NCI-H1048 (cell line): ENCODE results near the gene ARHGAP6.
"Not testable (repeated sequence)": the region's sequence is repeated elsewhere in the genome, so short reads cannot be mapped to it uniquely, and the experiment has no call there.

ENCODE experiments used
- DNase-seq: peaks from one replicate; lab custom pipeline; 2025; lab: John Stamatoyannopoulos, UW

The ARHGAP6 gene

DNA sequence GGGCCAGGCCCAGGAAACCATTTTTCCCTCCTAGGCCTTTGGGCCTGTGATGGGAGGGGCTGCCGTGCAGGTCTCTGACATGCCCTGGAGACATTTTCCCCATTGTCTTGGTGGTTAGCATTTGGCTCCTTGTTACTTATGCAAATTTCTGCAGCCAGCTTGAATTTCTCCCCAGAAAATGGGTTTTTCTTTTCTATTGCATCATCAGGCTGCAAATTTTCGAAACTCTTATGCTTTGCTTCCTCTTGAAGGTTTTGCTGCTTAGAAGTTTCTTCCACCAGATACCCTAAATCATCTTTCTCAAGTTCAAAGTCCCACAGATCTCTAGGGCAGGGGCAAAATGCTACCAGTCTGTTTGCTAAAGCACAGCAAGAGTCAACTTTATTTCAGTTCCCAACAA, 430.3 kb downstream of the ARHGAP6 start:
- not testable (repeated sequence) for DNase-seq

DNA sequence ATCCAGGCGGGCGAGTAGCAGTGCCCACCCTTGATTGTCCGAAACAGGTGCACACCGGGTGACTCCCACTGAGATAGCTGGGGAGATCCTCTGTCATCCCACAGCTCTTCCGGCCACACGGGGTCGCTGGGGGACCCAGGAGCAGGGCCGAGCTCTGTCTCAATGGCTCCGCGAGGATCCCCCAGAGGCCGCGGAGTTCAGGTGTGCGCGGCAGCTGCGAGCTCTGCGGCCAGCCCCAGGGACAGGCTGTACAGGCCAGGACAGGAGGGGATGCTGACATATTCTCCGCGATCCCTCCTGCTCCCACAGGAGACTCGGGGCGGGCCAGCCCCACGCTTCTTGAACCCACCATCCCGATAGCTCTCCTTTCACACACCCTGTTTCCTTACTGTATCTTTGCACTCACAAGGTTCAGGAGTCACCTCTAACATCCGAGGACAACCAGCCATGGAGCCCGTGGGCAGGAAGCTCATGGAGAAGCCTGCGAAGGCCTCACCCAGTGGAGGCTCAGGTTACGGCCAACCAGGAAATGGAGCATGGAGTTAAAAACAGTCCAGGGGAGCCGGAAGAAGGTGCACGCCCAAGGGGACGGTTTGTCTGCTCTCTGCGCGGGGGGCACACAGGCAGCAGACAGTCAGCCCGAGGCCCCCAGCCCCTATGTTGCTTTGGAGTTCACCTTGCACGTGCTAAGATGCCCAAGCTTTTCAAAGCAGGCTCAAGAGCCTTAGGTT, 450.4 kb downstream of the ARHGAP6 start:
- DNase-seq: no peak

- DNase-seq: no peak
Measured at GRCh38 chrX:11214346-11215190, 451.2 kb downstream of the ARHGAP6 start.

DNA sequence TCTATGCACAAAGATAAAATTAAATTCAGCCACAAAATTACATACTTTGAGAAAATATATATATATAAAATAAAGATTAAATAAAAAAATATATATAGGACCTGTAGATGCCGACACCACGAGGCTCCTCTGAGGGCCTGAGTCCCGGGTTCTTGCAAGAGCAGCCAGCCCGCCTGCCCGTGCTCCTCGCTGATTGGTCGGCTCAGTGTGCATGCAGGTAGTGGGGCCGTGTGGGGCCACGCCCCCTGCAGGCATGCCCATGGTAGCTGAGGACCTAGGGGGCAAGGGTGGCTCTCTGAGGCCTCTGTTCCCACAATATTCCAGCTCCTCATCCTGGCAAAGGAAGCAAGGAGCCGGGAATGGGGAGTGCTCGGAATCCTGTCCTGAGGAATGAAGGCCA, 453.0 kb downstream of the ARHGAP6 start:
- no peak for DNase-seq

GRCh38 chrX:11210415-11210801, 455.3 kb downstream of the ARHGAP6 start:
- no peak for DNase-seq

GRCh38 chrX:11209798-11210414, 455.8 kb downstream of the ARHGAP6 start:
- DNase-seq: no peak

- no peak for DNase-seq
Measured at GRCh38 chrX:11206716-11207115, 459.0 kb downstream of the ARHGAP6 start.

DNA sequence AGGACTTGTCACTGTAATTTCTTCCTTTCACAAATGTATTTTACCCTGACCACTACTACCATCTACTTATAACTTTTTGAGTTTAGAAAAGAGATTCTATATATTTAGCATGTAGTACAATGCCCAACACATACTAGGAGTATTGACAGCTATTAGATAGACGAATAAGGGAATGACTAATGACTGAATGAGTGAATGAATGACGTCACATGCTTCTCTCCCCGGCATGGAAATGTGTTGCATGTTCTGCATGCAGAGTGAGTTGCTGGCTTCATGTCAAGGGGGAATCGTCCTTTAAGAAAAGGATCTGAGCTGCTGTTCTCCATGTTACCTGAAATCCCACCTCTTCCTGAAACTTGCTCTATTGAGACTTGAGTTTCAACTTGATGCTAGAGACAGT, 459.9 kb downstream of the ARHGAP6 start:
- DNase-seq: no peak

DNA sequence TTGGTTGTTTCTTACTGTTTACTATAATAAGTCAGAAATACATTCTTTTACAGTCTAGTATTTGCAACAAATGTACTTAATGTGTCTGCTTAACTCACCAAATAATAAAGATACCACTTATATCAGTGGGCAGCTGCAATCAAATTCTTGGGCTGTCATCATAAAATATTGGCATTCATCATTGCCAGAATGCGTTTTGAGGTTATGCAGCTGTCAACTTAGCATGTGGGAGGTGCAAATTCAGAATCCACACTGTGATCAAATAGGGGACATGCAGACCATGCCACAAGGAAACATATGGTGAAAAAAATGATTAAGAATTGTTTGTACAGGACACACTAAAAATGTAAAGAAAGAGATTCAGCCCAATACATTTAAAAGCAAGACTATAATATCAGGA, 468.0 kb downstream of the ARHGAP6 start:
- DNase-seq: no peak

GRCh38 chrX:11196476-11196875, 469.2 kb downstream of the ARHGAP6 start:
- DNase-seq: no peak

- no peak for DNase-seq
Measured at GRCh38 chrX:11193035-11193469, 472.7 kb downstream of the ARHGAP6 start.

DNA sequence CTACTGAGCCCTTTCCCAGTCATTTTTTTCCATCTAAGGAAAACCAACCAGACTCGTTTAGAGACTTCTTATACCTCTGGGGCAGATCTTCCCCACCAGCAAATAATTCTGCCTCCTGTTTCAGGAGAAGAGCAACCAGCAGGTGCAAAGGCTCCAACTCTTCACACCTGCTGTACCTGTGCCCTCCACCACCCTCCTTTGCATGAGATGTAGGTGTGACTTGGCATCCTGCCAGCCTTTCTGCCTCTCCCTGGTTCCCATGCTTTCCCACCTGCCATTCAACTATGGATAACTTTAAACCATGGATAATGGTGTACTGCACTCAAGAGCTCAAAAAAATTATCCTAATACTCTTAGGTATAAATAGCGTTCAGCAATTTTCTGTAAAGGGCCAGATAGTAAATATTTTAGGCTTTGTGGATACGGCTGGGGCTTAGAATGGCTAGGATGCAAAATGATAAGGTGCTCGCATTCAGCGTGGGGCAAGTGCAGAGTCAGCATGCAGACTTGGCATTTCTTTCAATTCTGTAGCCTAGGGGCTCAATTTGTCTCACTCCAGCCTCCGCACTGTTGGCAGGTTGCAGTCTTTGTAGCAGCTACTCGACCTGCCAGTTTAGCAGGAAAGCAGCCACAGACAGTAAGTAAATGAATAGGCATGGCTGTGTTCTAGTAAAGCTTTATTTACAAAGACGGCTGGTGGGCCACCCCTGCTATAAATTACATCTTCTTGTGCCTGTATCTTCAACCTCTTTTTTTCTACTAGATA, 474.8 kb downstream of the ARHGAP6 start:
- DNase-seq: peak; percentile 25

DNA sequence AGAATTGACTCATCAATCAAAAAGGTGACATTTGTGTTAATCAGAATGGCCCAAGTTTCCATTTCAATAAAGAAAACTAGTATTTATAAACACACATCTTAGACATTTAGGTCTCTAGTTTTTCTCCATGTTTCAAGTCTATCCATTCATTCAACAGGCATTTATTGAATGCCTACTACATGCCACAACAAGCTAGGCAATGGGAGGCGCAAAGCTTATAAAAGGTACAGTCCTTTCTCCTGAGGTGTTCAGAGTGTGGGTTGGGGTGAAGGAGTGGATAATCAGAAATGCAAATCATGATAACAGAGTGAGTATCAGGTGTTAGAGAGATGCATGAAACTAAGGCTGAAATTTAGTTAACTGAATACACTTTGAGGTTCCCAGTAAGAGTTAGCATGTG, 476.6 kb downstream of the ARHGAP6 start:
- DNase-seq: no peak

DNA sequence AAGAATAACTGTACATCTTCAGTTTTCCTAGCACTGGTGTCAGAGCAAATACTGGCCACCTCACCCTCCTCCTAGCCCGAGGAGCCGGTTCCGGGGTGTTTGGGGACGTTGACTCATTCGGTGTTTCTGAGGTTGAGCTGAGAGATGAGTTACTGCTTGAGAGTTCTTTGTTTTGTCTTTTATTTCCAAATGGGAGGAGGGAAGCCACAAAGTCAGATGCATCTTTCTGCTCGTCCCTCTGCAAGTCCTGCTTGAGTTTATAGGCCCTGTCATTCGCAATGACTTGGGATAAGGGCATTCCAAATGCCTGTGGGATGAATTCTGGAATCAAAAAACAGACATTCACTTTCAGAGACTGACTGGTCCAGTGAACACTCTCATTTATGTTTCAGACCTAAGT, 477.1 kb downstream of the ARHGAP6 start:
- no peak for DNase-seq

- no peak for DNase-seq
Measured at GRCh38 chrX:11187001-11187400, 478.7 kb downstream of the ARHGAP6 start.

DNA sequence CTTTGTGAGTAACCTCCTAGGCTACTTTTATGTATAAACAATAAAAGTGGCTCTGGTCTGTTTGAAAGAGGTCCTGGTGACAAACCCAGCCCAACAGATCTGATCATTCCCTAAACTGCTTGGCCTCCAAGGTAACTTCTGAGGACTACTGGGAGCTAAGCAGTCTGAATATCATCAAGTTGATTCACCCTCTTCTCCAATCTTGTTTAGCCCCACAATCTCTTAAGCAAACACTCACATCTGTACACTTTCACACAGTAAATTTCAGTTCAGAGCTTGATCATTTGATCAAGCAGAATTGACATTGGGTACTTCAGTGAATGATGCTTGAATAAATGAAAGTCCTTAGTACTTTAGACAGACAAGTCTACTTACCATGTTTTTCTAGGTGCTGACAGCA, 479.9 kb downstream of the ARHGAP6 start:
- no peak for DNase-seq

DNA sequence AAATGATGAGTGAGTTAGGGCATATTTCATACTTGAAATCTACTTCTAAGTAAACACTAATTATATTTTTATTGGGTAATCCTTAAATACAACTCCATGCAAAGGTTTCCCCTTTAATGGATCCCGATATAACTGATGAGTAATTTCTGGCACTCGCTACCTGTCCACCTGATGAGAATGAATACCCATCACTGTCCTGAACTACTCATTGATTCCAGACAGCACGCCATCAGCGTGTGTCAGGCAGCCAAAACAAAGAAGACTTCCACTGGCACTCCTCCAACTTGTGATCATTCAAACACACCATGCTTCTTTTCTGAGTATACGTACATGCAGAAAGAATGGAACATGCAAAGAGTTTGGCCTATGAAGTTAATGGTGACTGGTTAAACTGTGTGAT, 485.1 kb downstream of the ARHGAP6 start:
- DNase-seq: no peak

DNA sequence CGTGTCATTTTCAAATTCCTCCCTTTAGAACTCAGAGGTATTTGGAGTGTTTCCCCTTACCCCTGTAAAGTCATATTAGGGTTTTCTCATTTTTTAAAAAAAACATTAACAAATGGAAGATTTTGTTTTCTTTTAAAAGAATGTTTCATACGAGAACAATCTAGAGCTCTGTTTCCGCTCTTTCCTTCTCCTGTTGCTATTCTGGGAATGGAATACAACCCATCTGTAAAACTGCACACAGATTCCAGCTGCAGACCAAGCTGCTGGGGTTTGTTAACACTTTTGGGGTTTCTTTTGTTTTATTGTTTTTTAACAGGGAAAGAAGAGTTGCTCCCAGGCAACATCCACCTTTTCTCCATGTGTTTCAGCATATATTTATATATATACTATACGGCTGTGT, 493.3 kb downstream of the ARHGAP6 start:
- DNase-seq: no peak

GRCh38 chrX:11171956-11172355, 493.8 kb downstream of the ARHGAP6 start:
- no peak for DNase-seq

GRCh38 chrX:11164433-11164832, 501.3 kb downstream of the ARHGAP6 start:
- DNase-seq: no peak

DNA sequence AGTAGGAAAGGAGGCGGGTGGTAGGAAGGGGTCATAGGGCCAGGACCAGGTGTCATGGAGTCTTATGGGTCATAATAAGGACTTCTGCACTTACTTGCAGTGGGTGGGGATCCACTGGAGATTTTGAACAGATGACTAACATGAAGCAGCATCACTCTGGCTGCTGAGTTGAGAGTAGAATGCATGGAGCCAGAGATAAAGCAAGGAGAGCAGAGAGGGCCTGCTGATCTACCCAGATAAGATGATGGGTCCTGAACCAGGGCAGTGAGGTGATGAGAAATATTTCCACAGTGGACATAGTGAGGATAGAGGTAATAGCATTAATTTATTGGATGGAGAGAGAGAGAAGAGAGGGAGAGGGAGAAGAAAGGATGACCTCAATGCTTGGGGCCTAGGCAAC, 506.6 kb downstream of the ARHGAP6 start:
- no peak for DNase-seq
